Keratinocyte (primary cell): ENCODE data around the gene MMP2. TPM values are rescaled to one million over a fixed set of nuclear protein-coding genes. Genes with fewer than 3 reads are reported as not detected.

Experiments used
- DNase-seq: peaks from one replicate; pipeline ENCODE4 v3.0.0-alpha.2; 2011; ENCODE audit warnings: low read depth, missing footprints, low spot score
- FAIRE-seq: peaks from 2 replicates; lab custom pipeline; 2011; peaks lifted over from hg19 to GRCh38; lab: Jason Lieb, UNC
- H2AFZ ChIP-seq: 2 replicates; pipeline ENCODE4 v1.6.0; 2012; ENCODE audit warnings: low read length, control low read depth, inconsistent platforms; ENCODE audit not compliant: control insufficient read depth
- H3K27ac ChIP-seq: 2 replicates; pipeline ENCODE4 v1.5.1; 2011; ENCODE audit warnings: low read length; ENCODE audit not compliant: control insufficient read depth, insufficient read depth
- H3K27me3 ChIP-seq: 3 replicates; pipeline ENCODE4 v1.6.0; 2011; ENCODE audit warnings: low read length; ENCODE audit not compliant: control insufficient read depth, insufficient read depth; ENCODE audit errors: extremely low read depth
- H3K36me3 ChIP-seq, 2 experiments: 2 replicates in 1 of 2; 3 replicates in 1 of 2; pipeline ENCODE4 v1.5.1; 2011; ENCODE audit warnings: low read length in 2 of 2, mild to moderate bottlenecking in 1 of 2; ENCODE audit not compliant: control insufficient read depth in 2 of 2, insufficient read depth in 2 of 2; ENCODE audit errors: extremely low read depth in 1 of 2
- H3K4me1 ChIP-seq: 3 replicates; pipeline ENCODE4 v1.5.1; 2011; ENCODE audit warnings: low read length; ENCODE audit not compliant: control insufficient read depth, insufficient read depth; ENCODE audit errors: extremely low read depth
- H3K4me2 ChIP-seq: 3 replicates; pipeline ENCODE4 v1.6.0; 2011; ENCODE audit warnings: low read depth, low read length; ENCODE audit not compliant: control insufficient read depth, insufficient read depth; ENCODE audit errors: extremely low read depth
- H3K4me3 ChIP-seq, 3 experiments: fragments of 200-600 bp in 1 of 3; sonication (generic) in 1 of 3; 2 replicates in 2 of 3; 3 replicates in 1 of 3; pipeline ENCODE4 v1.5.1; 2011 to 2016; ENCODE audit warnings: low read length in 3 of 3, mild to moderate bottlenecking in 3 of 3, control low read depth in 2 of 3, inconsistent platforms in 1 of 3, low read depth in 1 of 3, mixed read lengths in 1 of 3, mixed run types in 1 of 3, moderate library complexity in 1 of 3; ENCODE audit not compliant: control insufficient read depth in 2 of 3, insufficient read depth in 2 of 3; ENCODE audit errors: extremely low read depth in 1 of 3
- H3K79me2 ChIP-seq: 2 replicates; pipeline ENCODE4 v1.6.0; 2012; ENCODE audit warnings: low read length; ENCODE audit not compliant: control insufficient read depth, insufficient read depth
- H3K9ac ChIP-seq: 3 replicates; pipeline ENCODE4 v1.6.0; 2011; ENCODE audit warnings: low read length; ENCODE audit not compliant: control insufficient read depth, insufficient read depth; ENCODE audit errors: extremely low read depth
- H3K9me1 ChIP-seq: 3 replicates; pipeline ENCODE4 v1.6.0; 2011; ENCODE audit warnings: low read length; ENCODE audit not compliant: control insufficient read depth, insufficient read depth; ENCODE audit errors: extremely low read depth
- H3K9me3 ChIP-seq: 2 replicates; pipeline ENCODE4 v1.5.1; 2012; ENCODE audit warnings: low read depth, low read length; ENCODE audit not compliant: control insufficient read depth
- H4K20me1 ChIP-seq: 3 replicates; pipeline ENCODE4 v1.6.0; 2011; ENCODE audit warnings: low read length; ENCODE audit not compliant: control insufficient read depth, insufficient read depth; ENCODE audit errors: extremely low read depth
- CTCF ChIP-seq, 3 experiments: IDR thresholded peaks in 1 of 3; conservative IDR thresholded peaks in 1 of 3; optimal IDR thresholded peaks in 1 of 3; 2 replicates in 2 of 3; 3 replicates in 1 of 3; pipeline versions ENCODE3 to v1.5.1; 2011; ENCODE audit warnings: low read length in 3 of 3, mild to moderate bottlenecking in 3 of 3, moderate library complexity in 2 of 3, control low read depth in 1 of 3, inconsistent platforms in 1 of 3; ENCODE audit not compliant: insufficient read depth in 2 of 3; ENCODE audit errors: extremely low read depth in 1 of 3
- EZH2 ChIP-seq: IDR thresholded peaks from one replicate; pipeline ENCODE4 v1.6.1; 2012; ENCODE audit warnings: inconsistent platforms, mild to moderate bottlenecking, low read length, moderate library complexity
- dilution Hi-C: fragments of 300-500 bp; cut with MboI; formaldehyde crosslinking; loops from one replicate; pipeline ENCODE4 v1.7.0; 2020; ENCODE audit warnings: low sequenced_read_pairs; ENCODE audit not compliant: extremely low pct_ligation_motif_present
- polyA plus RNA-seq, 5 experiments: library from polyadenylated mRNA; depleted of rRNA in 3 of 5; stranded (reverse) in 3 of 5; stranded (forward) in 1 of 5; unstranded in 1 of 5; fragments of >200 nt; gene quantifications; 1 replicate in 1 of 5; 2 replicates in 3 of 5; 3 replicates in 1 of 5; pipeline versions ENCODE4 v1.2.1 to v1.2.3, GENCODE V29; 2011 to 2012; ENCODE audit warnings: missing spikeins in 2 of 5, low read depth in 1 of 5, low replicate concordance in 1 of 5

Gene MMP2
- polyA plus RNA-seq, 1 donor (not counting 4 experiments of a cell fraction or from before 2014, with no cell fraction given) = 59.2 TPM

- no peaks in the 10 kb centered on the region for H3K9me3 ChIP-seq
- no peaks in the 10 kb centered on the region for H4K20me1 ChIP-seq
- H3K4me1 ChIP-seq = peaks cover 7% of the 10 kb centered on the region
- H3K27ac ChIP-seq = no peak overlapping the region
- no peak overlapping the region for H3K4me2 ChIP-seq
- no peaks in the 10 kb centered on the region for H3K9me1 ChIP-seq
- H3K36me3 ChIP-seq = peaks cover 6 to 13% of the 10 kb centered on the region in 2 experiments
- no peak overlapping the region for H3K9ac ChIP-seq
- no peak for FAIRE-seq
- peaks cover 3% of the 10 kb centered on the region for H3K79me2 ChIP-seq
- no peaks in the 10 kb centered on the region for H3K27me3 ChIP-seq
- TF ChIP-seq CTCF (optimal IDR thresholded peaks at IDR 0.05 in 1 of 3, IDR thresholded peaks at IDR 0.05 in 1 of 3, conservative IDR thresholded peaks at IDR 0.05 in 1 of 3; ENCODE audit: extremely low read depth in 1 of 3, insufficient read depth in 2 of 3, low read length in 3 of 3) (no peak), EZH2 (no peak)
- dilution Hi-C loops = no loop called here
- no peak overlapping the region for H3K4me3 ChIP-seq
- no peak for DNase-seq
- no peak overlapping the region for H2AFZ ChIP-seq
Observed at GRCh38 chr16:55532227-55532626, 53.2 kb downstream of the MMP2 start.

- FAIRE-seq (peak; percentile 59), DNase-seq (no peak)
- Histone ChIP-seq H2AFZ (no peak overlapping the region), H3K27ac (no peak overlapping the region), H4K20me1 (no peaks in the 10 kb centered on the region), H3K4me2 (peak overlapping the region; percentile 12), H3K79me2 (no peaks in the 10 kb centered on the region), H3K9me3 (no peaks in the 10 kb centered on the region), H3K9me1 (no peaks in the 10 kb centered on the region), H3K36me3 (peaks cover 8 to 11% of the 10 kb centered on the region in 2 experiments), H3K4me3 (no peak overlapping the region), H3K4me1 (peaks cover 7% of the 10 kb centered on the region), H3K9ac (no peak overlapping the region), H3K27me3 (no peaks in the 10 kb centered on the region)
- dilution Hi-C loops = no loop called here
- TF ChIP-seq EZH2 = no peak
- no peak for TF ChIP-seq CTCF (optimal IDR thresholded peaks at IDR 0.05 in 1 of 3, IDR thresholded peaks at IDR 0.05 in 1 of 3, conservative IDR thresholded peaks at IDR 0.05 in 1 of 3; ENCODE audit: extremely low read depth in 1 of 3, insufficient read depth in 2 of 3, low read length in 3 of 3)
Observed at GRCh38 chr16:55534756-55535155, 55.8 kb downstream of the MMP2 start.
